Neural progenitor cell (in vitro differentiated cells): ENCODE results near the gene MYO16.

Experiments used
- EZH2 ChIP-seq: fragments of 200-600 bp; sonication (generic); IDR thresholded peaks from 2 replicates; pipeline ENCODE4 v1.6.1; 2017; ENCODE audit warnings: antibody characterized with exemption, mild to moderate bottlenecking, moderate library complexity
- TF ChIP-seq, protein P1 (sequence below): fragments of 200-600 bp; sonication (generic); IDR thresholded peaks from 2 replicates; pipeline ENCODE4 v1.5.1; 2017; ENCODE audit warnings: antibody characterized with exemption, mild to moderate bottlenecking

DNA sequence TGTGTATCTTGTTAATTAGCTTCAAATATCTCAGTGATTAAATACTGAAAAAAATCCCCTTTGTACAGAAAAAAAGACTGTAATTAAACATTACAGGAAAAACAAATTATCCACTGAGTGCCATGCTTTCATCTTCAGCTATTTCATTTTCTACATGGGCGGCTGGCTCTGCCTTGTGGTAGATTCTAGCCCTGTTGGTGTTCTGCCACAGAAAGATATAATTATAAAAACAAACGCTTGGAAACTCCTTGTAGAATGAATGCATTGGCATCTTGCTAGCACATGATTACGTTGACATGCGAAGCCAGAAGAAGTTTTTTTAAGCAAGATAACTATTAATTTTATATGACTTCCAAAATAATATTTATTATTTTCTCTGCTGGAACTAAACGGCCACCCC is 496.8 kb downstream of the MYO16 start:
- TF ChIP-seq, protein P1, sequence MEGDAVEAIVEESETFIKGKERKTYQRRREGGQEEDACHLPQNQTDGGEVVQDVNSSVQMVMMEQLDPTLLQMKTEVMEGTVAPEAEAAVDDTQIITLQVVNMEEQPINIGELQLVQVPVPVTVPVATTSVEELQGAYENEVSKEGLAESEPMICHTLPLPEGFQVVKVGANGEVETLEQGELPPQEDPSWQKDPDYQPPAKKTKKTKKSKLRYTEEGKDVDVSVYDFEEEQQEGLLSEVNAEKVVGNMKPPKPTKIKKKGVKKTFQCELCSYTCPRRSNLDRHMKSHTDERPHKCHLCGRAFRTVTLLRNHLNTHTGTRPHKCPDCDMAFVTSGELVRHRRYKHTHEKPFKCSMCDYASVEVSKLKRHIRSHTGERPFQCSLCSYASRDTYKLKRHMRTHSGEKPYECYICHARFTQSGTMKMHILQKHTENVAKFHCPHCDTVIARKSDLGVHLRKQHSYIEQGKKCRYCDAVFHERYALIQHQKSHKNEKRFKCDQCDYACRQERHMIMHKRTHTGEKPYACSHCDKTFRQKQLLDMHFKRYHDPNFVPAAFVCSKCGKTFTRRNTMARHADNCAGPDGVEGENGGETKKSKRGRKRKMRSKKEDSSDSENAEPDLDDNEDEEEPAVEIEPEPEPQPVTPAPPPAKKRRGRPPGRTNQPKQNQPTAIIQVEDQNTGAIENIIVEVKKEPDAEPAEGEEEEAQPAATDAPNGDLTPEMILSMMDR: no peak
- TF ChIP-seq EZH2: no peak
